H1 (cell line): Measurements from ENCODE around the gene RAPGEF5. TPM values are rescaled to one million over a fixed set of nuclear protein-coding genes. Genes with fewer than 3 reads are reported as not detected.

Source experiments
- CTCF ChIA-PET: fragments of 300-600 bp; sonication (Branson Sonifier 250); formaldehyde crosslinking; loops from one replicate; lab custom pipeline; 2021; ENCODE audit not compliant: partially characterized antibody; lab: Charles Lee
- POLR2A ChIA-PET: fragments of 300-600 bp; sonication (Branson Sonifier 250); formaldehyde crosslinking; loops from one replicate; lab custom pipeline; 2021; ENCODE audit warnings: inconsistent platforms; ENCODE audit not compliant: partially characterized antibody; lab: Charles Lee
- DNase-seq, 2 experiments: peaks; one replicate each; pipeline versions ENCODE4 v3.0.0 to v3.0.0-alpha.2; 2010 to 2022; ENCODE audit warnings: low spot score in 2 of 2, low read depth in 1 of 2, mixed read lengths in 1 of 2
- FAIRE-seq: peaks from 2 replicates; lab custom pipeline; 2011; peaks lifted over from hg19 to GRCh38; lab: Jason Lieb, UNC
- H2AFZ ChIP-seq: 2 replicates; pipeline ENCODE4 v1.8.1; 2012; ENCODE audit warnings: low read length, inconsistent platforms
- H2AK5ac ChIP-seq: 2 replicates; pipeline ENCODE4 v1.6.1; 2013; ENCODE audit warnings: low read depth, low read length
- H2BK120ac ChIP-seq: replicated peaks from 2 replicates; pipeline ENCODE3; 2013; ENCODE audit warnings: low read depth, low read length, inconsistent platforms
- H2BK12ac ChIP-seq: 2 replicates; pipeline ENCODE4 v1.6.1; 2013; ENCODE audit warnings: low read depth, low read length
- H2BK15ac ChIP-seq: 2 replicates; pipeline ENCODE4 v1.6.1; 2013; ENCODE audit warnings: low read length
- H2BK20ac ChIP-seq: 2 replicates; pipeline ENCODE4 v1.6.1; 2013; ENCODE audit warnings: low read length
- H2BK5ac ChIP-seq: 2 replicates; pipeline ENCODE4 v1.6.1; 2013; ENCODE audit warnings: low read depth, low read length
- H3K14ac ChIP-seq: 2 replicates; pipeline ENCODE4 v1.6.1; 2013; ENCODE audit warnings: inconsistent platforms; ENCODE audit not compliant: insufficient read length
- H3K18ac ChIP-seq: 2 replicates; pipeline ENCODE4 v1.6.1; 2013; ENCODE audit warnings: low read length; ENCODE audit errors: extremely low read depth
- H3K23ac ChIP-seq: 2 replicates; pipeline ENCODE4 v1.6.1; 2013; ENCODE audit warnings: inconsistent platforms; ENCODE audit not compliant: insufficient read length
- H3K23me2 ChIP-seq: 2 replicates; pipeline ENCODE4 v1.6.1; 2013; ENCODE audit warnings: low read depth, low read length
- H3K27ac ChIP-seq: 2 replicates; pipeline ENCODE4 v1.6.1; 2011; ENCODE audit warnings: low read depth, low read length, inconsistent platforms
- H3K27me3 ChIP-seq, 4 experiments: replicated peaks in 1 of 4; 1 replicate in 1 of 4; 2 replicates in 3 of 4; pipeline versions ENCODE4 v1.6.1 to v1.8.1; 2011 to 2013; ENCODE audit warnings: low read length in 3 of 4, mild to moderate bottlenecking in 3 of 4, inconsistent platforms in 2 of 4, mixed read lengths in 2 of 4, moderate library complexity in 1 of 4; ENCODE audit not compliant: control insufficient read depth in 3 of 4, insufficient read depth in 3 of 4; ENCODE audit errors: extremely low read depth in 1 of 4
- H3K36me3 ChIP-seq, 4 experiments: 2 replicates each; pipeline versions ENCODE4 v1.6.1 to v1.8.1; 2011 to 2013; ENCODE audit warnings: mild to moderate bottlenecking in 4 of 4, low read length in 3 of 4, moderate library complexity in 2 of 4, control low read depth in 1 of 4, inconsistent platforms in 1 of 4; ENCODE audit not compliant: insufficient read depth in 4 of 4, control insufficient read depth in 2 of 4
- H3K4ac ChIP-seq: replicated peaks from 2 replicates; pipeline ENCODE3; 2013; ENCODE audit warnings: low read length, low read depth, mixed read lengths, inconsistent platforms; ENCODE audit not compliant: insufficient read length
- H3K4me1 ChIP-seq, 4 experiments: replicated peaks in 1 of 4; 1 replicate in 1 of 4; 2 replicates in 3 of 4; pipeline versions ENCODE4 v1.6.1 to v1.8.1; 2011 to 2013; ENCODE audit warnings: low read length in 3 of 4, inconsistent platforms in 2 of 4, mixed read lengths in 1 of 4; ENCODE audit not compliant: insufficient read depth in 4 of 4, control insufficient read depth in 3 of 4
- H3K4me2 ChIP-seq, 2 experiments: 2 replicates each; pipeline versions ENCODE4 v1.6.1 to v1.8.1; 2011 to 2013; ENCODE audit warnings: low read depth in 2 of 2, low read length in 2 of 2, control low read depth in 1 of 2, inconsistent platforms in 1 of 2, mild to moderate bottlenecking in 1 of 2; ENCODE audit not compliant: insufficient read depth in 1 of 2
- H3K4me3 ChIP-seq, 4 experiments: fragments of 200-600, 300-600 bp in 1 of 4; sonication (generic), shearing (Covaris generic), sonication (Bioruptor Twin) in 1 of 4; 2 replicates each; pipeline versions ENCODE4 v1.5.1 to v1.8.1; 2011 to 2016; ENCODE audit warnings: low read length in 4 of 4, low read depth in 3 of 4, control low read depth in 2 of 4, inconsistent platforms in 2 of 4, mild to moderate bottlenecking in 2 of 4, mixed read lengths in 1 of 4, moderate library complexity in 1 of 4; ENCODE audit not compliant: insufficient read depth in 2 of 4; ENCODE audit errors: extremely low read depth in 1 of 4
- H3K56ac ChIP-seq: replicated peaks from 2 replicates; pipeline ENCODE3; 2013; ENCODE audit warnings: low read depth, mild to moderate bottlenecking, mixed read lengths, low read length, inconsistent platforms; ENCODE audit not compliant: insufficient read length
- H3K79me1 ChIP-seq: 2 replicates; pipeline ENCODE4 v1.6.1; 2013; ENCODE audit warnings: low read depth, low read length, control low read depth
- H3K79me2 ChIP-seq, 2 experiments: 2 replicates each; pipeline versions ENCODE4 v1.6.1 to v1.8.1; 2012 to 2013; ENCODE audit warnings: low read length in 2 of 2, mild to moderate bottlenecking in 2 of 2, inconsistent platforms in 1 of 2; ENCODE audit not compliant: insufficient read depth in 2 of 2, control insufficient read depth in 1 of 2
- H3K9ac ChIP-seq, 4 experiments: replicated peaks in 1 of 4; 1 replicate in 1 of 4; 2 replicates in 3 of 4; pipeline versions ENCODE4 v1.6.1 to v1.8.1; 2011 to 2013; ENCODE audit warnings: low read depth in 3 of 4, low read length in 3 of 4, control low read depth in 2 of 4, mild to moderate bottlenecking in 2 of 4, moderate library complexity in 2 of 4, inconsistent platforms in 1 of 4; ENCODE audit errors: extremely low read depth in 1 of 4
- H3K9me3 ChIP-seq, 2 experiments: 2 replicates each; pipeline versions ENCODE4 v1.6.1 to v1.8.1; 2012 to 2013; ENCODE audit warnings: mild to moderate bottlenecking in 2 of 2, moderate library complexity in 2 of 2, control low read depth in 1 of 2, inconsistent platforms in 1 of 2, low read depth in 1 of 2, low read length in 1 of 2, mixed read lengths in 1 of 2; ENCODE audit not compliant: insufficient read depth in 2 of 2
- H4K20me1 ChIP-seq, 2 experiments: replicated peaks in 1 of 2; 2 replicates each; pipeline versions ENCODE3 to v1.8.1; 2011 to 2013; ENCODE audit warnings: inconsistent platforms in 2 of 2, low read length in 2 of 2, mild to moderate bottlenecking in 1 of 2; ENCODE audit not compliant: insufficient read depth in 2 of 2, control insufficient read depth in 1 of 2
- H4K5ac ChIP-seq: 2 replicates; pipeline ENCODE4 v1.6.1; 2013; ENCODE audit warnings: low read length, low read depth, mixed read lengths, inconsistent platforms; ENCODE audit not compliant: insufficient read length
- H4K8ac ChIP-seq: 2 replicates; pipeline ENCODE4 v1.8.0; 2013; ENCODE audit warnings: mild to moderate bottlenecking, moderate library complexity, low read length, inconsistent platforms; ENCODE audit not compliant: insufficient read depth; ENCODE audit errors: extremely low read depth
- H4K91ac ChIP-seq: replicated peaks from 2 replicates; pipeline ENCODE3; 2013; ENCODE audit warnings: low read length, mixed read lengths, inconsistent platforms; ENCODE audit not compliant: insufficient read length
- CTBP2 ChIP-seq: IDR thresholded peaks from 2 replicates; pipeline ENCODE4 v1.7.0; 2011; ENCODE audit warnings: borderline replicate concordance, mild to moderate bottlenecking, moderate library complexity, mixed read lengths, low read length; ENCODE audit not compliant: insufficient read depth, insufficient read length
- HDAC6 ChIP-seq: IDR thresholded peaks from one replicate; pipeline ENCODE4 v1.7.1; 2012; ENCODE audit warnings: low read depth, mild to moderate bottlenecking, inconsistent platforms, low read length, moderate library complexity
- PHF8 ChIP-seq: fragments of 200-600 bp; sonication (generic); conservative IDR thresholded peaks from 2 replicates; pipeline ENCODE4 v1.7.1; 2012; ENCODE audit warnings: low read depth, mild to moderate bottlenecking, inconsistent platforms, low read length, moderate library complexity
- SRF ChIP-seq: IDR thresholded peaks from 2 replicates; pipeline ENCODE4 v1.6.1; 2011; ENCODE audit warnings: mild to moderate bottlenecking, low read depth, low read length, moderate library complexity
- WGBS, 2 experiments: shearing (Covaris generic) in 1 of 2; methylation state at CpG; one replicate each; pipeline versions ENCODE4 v1.1.6 to v1.1.7; 2013 to 2015; ENCODE audit warnings: low lambda C conversion rate in 2 of 2, mixed read lengths in 2 of 2, inconsistent platforms in 1 of 2, low coverage in 1 of 2, missing lambda C conversion rate in 1 of 2; ENCODE audit not compliant: insufficient replicate concordance in 2 of 2, insufficient coverage in 1 of 2, insufficient read length in 1 of 2; ENCODE audit errors: extremely low coverage in 1 of 2, missing lambda C conversion rate in 1 of 2; 5-methylcytosine and 5-hydroxymethylcytosine counted together
- polyA plus RNA-seq, 7 experiments: library from polyadenylated mRNA; depleted of rRNA in 3 of 7; stranded (reverse) in 5 of 7; unstranded in 2 of 7; fragments of >200 nt in 5 of 7; fragments of 200-250 nt in 2 of 7; gene quantifications; 1 replicate in 5 of 7; 2 replicates in 1 of 7; 4 replicates in 1 of 7; pipeline versions ENCODE4 v1.2.1 to v1.2.3, GENCODE V29; 2011 to 2013; ENCODE audit warnings: missing spikeins in 2 of 7, mixed read lengths in 2 of 7
- total RNA-seq: library from RNA; stranded (reverse); fragmentation: NEBNext Ultra II Directional; extraction: Animal tissue kit (Norgen Biotek cat#: 25700); gene quantifications from 2 replicates; pipeline ENCODE4 v1.2.1, GENCODE V29; 2021
- TF ChIP-seq, protein P1 (sequence below): IDR thresholded peaks from 2 replicates; pipeline ENCODE4 v1.6.1; 2012; ENCODE audit warnings: low read length, inconsistent platforms

The RAPGEF5 gene
- total and polyA plus RNA-seq, 2 of the 8 experiments (the other 6 are each of a cell fraction or from before 2014, with no cell fraction given) = 4.4 to 22.9 TPM

DNA sequence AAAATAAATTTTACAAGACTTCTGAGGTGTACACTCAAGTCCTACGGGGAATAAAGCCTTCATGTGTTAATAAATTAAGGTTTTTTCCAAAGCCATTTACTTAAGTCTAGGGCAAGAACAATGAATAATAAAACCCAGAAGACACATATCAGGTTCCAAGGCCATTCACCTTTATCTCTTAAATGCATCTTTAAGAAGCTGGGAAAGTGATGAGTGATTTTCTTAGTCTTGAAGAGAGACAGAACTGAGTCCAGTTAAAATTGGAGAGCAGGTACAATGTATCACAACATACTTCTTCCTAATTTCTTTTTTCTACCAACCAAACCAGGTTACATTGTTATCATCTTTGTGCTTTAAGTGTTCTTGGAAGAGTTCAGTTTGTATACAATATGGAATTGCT, 189.5 kb downstream of the RAPGEF5 start:
- Histone ChIP-seq H4K5ac (no peak overlapping the region), H2BK20ac (no peak overlapping the region), H2AK5ac (no peak overlapping the region), H3K9ac (no peak overlapping the region), H3K79me1 (no peaks in the 10 kb centered on the region), H3K4me1 (no peaks in the 10 kb centered on the region), H2AFZ (no peak overlapping the region), H4K20me1 (no peaks in the 10 kb centered on the region), H2BK15ac (no peak overlapping the region), H4K8ac (no peak overlapping the region), H3K14ac (no peak overlapping the region), H3K23ac (no peak overlapping the region), H3K18ac (no peak overlapping the region), H2BK5ac (no peak overlapping the region), H2BK120ac (no peak overlapping the region), H3K4me2 (no peak overlapping the region), H4K91ac (no peak overlapping the region), H2BK12ac (no peak overlapping the region), H3K9me3 (no peaks in the 10 kb centered on the region), H3K36me3 (no peaks in the 10 kb centered on the region), H3K79me2 (no peaks in the 10 kb centered on the region), H3K27ac (no peak overlapping the region), H3K27me3 (no peaks in the 10 kb centered on the region), H3K4me3 (no peak overlapping the region), H3K23me2 (no peaks in the 10 kb centered on the region), H3K4ac (no peak overlapping the region), H3K56ac (no peak overlapping the region)
- TF ChIP-seq, protein P1, sequence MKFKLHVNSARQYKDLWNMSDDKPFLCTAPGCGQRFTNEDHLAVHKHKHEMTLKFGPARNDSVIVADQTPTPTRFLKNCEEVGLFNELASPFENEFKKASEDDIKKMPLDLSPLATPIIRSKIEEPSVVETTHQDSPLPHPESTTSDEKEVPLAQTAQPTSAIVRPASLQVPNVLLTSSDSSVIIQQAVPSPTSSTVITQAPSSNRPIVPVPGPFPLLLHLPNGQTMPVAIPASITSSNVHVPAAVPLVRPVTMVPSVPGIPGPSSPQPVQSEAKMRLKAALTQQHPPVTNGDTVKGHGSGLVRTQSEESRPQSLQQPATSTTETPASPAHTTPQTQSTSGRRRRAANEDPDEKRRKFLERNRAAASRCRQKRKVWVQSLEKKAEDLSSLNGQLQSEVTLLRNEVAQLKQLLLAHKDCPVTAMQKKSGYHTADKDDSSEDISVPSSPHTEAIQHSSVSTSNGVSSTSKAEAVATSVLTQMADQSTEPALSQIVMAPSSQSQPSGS = no peak
- TF ChIP-seq PHF8 = no peak
- TF ChIP-seq CTBP2 = no peak
- TF ChIP-seq HDAC6 = no peak
- no peak for TF ChIP-seq SRF
- ChIA-PET CTCF (interaction anchor here (2.0 kb wide), 1 partner anchor 9 kb away, joined by 5 read pairs; no protein-coding TSS in a partner anchor), POLR2A (no interaction called here)
- no peak for DNase-seq
- 95% methylated on average over 1 of the region's 1 CpG; no CpG with 5 or more reads in 1 of the 2 experiments for WGBS, 2 experiments
- FAIRE-seq = no peak
